NCI-H146 treated with DMSO at 0.1 percent for 48 hours (cell line): Measurements from ENCODE around the gene BSN.
"Not testable (repeated sequence)": the region's sequence is repeated elsewhere in the genome, so short reads cannot be mapped to it uniquely, and the experiment has no call there.

ENCODE experiments used
- DNase-seq: peaks from one replicate; lab custom pipeline; 2025; ENCODE audit not compliant: unreplicated experiment; lab: John Stamatoyannopoulos, UW

The BSN gene

DNA sequence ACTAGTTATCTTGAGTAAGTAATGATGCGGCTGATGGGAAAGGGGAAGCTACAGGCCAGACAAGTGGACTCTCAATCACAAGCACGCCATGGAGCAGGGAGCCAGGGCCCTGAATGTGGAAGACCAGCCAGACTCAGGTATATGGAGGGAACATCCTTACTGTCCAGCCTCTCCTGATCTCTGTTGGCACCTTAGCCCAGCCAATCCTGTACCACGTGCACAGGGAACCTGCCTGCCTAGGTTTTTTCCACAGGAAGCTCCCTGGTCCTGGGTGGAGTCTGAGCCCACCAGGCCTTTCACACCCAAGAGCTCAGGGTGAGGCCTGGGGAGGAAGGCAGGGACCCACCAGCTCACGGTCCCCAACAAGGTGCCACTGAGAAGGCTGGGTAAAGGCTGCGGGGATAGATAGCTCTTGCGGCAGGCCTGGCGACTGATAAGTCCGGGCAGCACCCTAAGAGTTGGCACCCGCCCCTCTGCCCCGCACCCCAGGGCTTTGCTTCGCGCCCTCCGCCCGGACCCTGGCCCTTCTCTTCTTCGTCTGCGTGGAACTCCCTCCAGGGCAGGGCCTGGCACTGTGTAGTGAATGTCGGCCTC is 118.9 kb downstream of the BSN start:
- no peak for DNase-seq

GRCh38 chr3:49673715-49674496 is 119.6 kb downstream of the BSN start, which contains the start of gene APEH:
TSS of gene APEH (plus strand) at chr3:49674351. CDS start at chr3:49674402, 51 bp downstream.
- DNase-seq: no peak

GRCh38 chr3:49674497-49674983 is 120.3 kb downstream of the BSN start:
- DNase-seq: no peak

DNA sequence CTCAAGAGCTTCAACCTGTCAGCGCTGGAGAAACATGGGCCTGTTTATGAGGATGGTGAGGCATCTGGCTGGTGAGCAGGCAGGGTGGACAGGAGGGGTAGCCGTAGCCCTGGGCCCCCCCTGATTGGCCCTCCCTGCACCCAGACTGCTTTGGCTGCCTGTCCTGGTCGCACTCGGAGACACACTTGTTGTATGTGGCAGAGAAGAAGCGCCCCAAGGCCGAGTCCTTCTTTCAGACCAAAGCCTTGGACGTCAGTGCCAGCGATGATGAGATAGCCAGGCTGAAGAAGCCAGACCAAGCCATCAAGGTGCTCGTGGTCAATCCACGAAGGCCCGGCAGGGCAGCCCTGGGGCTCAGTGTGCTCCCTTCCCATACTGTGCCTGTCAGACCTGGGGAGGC is 121.6 kb downstream of the BSN start:
- DNase-seq: no peak

GRCh38 chr3:49680493-49681231 is 126.4 kb downstream of the BSN start:
- no peak for DNase-seq

DNA sequence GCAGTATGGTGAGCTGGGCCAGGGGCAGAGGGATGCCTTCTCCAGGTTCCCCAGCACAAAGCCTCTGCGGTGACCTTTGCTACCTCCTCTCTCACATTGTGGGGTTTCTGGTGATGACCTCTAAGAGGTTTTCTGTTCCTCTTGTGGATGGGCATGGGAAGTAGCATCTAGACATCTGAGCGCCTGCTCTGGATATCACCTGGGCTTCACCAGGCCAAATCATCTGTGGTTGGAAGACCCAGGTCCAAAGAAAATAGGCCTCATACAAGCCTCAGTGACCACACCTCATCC is 126.9 kb downstream of the BSN start:
- DNase-seq: no peak

GRCh38 chr3:49681543-49681942 is 127.3 kb downstream of the BSN start:
- DNase-seq: no peak

DNA sequence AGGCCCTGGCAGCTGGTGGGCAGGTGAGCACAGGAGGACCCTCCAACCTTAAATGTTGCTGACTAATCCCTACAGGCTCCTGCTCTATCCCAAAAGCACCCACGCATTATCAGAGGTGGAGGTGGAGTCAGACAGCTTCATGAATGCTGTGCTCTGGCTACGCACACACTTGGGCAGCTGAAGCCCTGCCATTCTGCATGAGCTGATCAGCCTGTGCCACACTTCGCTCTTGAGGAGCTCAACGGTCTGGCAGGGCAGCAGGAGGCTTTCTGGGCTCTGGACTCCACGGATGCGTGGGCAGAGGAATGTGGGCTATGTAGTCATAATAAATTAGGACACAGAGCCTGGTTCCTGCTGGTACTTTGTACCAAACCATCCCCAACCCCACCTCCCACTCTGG is 128.9 kb downstream of the BSN start:
- DNase-seq: no peak

DNA sequence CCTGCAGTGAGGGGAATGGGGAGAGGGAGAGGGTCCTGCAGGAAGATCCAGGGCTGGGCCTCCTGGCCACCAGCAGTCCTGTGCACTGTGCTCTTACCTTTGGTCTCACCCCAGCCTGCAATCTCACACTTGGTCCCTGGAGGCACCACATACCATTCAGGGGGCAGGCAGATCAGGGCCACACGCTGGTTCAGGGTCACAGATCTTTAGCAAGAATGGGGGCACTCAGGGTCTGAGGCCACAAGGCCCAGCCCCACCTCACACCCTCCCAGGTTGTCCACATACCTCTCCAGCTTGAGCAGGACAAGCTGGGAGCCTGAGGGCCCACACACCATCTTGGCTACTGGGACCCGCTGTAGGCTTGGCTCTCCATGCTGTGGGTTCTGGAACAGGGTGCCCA is 130.2 kb downstream of the BSN start:
- DNase-seq: not testable (repeated sequence)

GRCh38 chr3:49685103-49685502 is 130.8 kb downstream of the BSN start:
- DNase-seq: not testable (repeated sequence)

- not testable (repeated sequence) for DNase-seq
Observed at GRCh38 chr3:49685846-49686245, 131.6 kb downstream of the BSN start.

GRCh38 chr3:49686346-49686745 is 132.1 kb downstream of the BSN start:
- not testable (repeated sequence) for DNase-seq

GRCh38 chr3:49686769-49687423 is 132.6 kb downstream of the BSN start:
- not testable (repeated sequence) for DNase-seq

- DNase-seq: not testable (repeated sequence)
Observed at GRCh38 chr3:49687424-49687795, 133.1 kb downstream of the BSN start.

DNA sequence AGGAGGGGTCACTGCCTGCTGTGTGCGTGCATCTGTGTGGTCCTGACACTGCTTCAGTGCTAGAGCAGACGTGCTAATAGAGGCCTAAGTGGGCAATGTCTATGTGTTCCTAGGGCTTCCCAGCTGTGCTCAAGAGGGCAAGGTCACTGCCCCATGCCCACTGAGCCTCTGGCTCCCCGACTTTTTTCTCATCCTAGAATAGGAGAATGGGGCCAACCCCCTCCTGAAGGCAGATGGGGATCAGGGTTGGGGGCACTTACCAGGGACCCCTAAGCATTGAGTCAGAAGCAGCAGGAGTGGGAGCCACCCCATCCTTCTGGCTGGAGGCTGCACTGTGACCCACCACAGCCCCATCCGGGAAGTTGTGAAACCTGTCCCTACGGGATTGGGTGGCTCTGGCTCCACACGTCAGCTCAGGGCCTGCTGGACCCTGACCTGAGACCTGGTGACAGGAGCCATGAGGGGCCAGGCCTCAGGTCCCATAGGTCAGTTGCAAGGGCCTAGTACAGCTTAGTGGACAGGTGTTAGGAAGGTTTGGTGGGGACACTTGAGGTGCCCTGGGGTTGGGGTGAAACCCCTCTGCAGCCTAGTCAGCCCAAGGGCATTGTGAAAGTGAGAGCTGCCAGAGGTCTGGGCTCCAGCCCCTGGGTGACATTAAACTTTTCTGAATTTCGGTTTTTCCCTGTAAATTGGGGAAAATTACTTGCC is 134.2 kb downstream of the BSN start:
- not testable (repeated sequence) for DNase-seq

- no peak for DNase-seq
Observed at GRCh38 chr3:49689046-49689907, 135.0 kb downstream of the BSN start, which contains the start of the genes MST1 and RNF123. TSS of gene MST1 (minus strand) at chr3:49689474. CDS start at chr3:49688691, 783 bp downstream. TSS of gene RNF123 (plus strand) at chr3:49689557. CDS start at chr3:49691166, 1,609 bp downstream.

- DNase-seq: not testable (repeated sequence)
Observed at GRCh38 chr3:49689908-49690624, 135.8 kb downstream of the BSN start.

DNA sequence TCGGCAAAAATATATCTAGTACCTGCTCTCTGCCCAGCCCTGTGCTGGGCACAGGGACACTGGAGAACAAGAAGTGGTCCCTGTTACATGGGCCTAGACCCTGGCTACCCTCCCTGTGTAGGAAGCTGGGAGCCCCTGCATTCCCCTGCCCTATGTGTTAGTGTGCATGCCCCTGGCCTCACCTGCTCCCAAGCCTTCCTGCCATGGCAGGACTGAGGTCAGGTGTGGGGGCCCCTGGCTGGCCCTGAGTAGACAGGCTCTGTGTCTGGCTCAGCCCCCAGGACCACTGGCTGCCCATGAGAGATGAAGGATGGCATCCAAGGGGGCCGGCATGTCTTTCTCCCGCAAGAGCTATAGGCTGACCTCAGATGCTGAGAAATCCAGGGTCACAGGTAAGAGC is 136.6 kb downstream of the BSN start:
- not testable (repeated sequence) for DNase-seq

GRCh38 chr3:49691481-49691880 is 137.2 kb downstream of the BSN start:
- DNase-seq: not testable (repeated sequence)
